ENCODE measurements around the gene SLC16A10.

SLC16A10 gene

GRCh38 chr6:111263837-111264236, 176.5 kb downstream of the SLC16A10 start:
- Mint-ChIP-seq H3K9me3 (peaks cover 2% of the 10 kb centered on the region), H3K4me1 (peaks cover 16% of the 10 kb centered on the region), H3K27ac (no peak overlapping the region), H3K4me3 (no peak overlapping the region), H3K36me3 (ENCODE audit: low read depth) (peaks cover 50% of the 10 kb centered on the region), H3K27me3 (ENCODE audit: low read depth) (peaks cover 3% of the 10 kb centered on the region)
- no peak for TF ChIP-seq CTCF (IDR thresholded peaks at IDR 0.05; ENCODE audit: unreplicated experiment in 3 of 3)

GRCh38 chr6:111265842-111266241, 178.5 kb downstream of the SLC16A10 start:
- Mint-ChIP-seq H3K4me3 (no peak overlapping the region), H3K4me1 (peaks cover 4% of the 10 kb centered on the region), H3K27me3 (ENCODE audit: low read depth) (no peaks in the 10 kb centered on the region), H3K36me3 (ENCODE audit: low read depth) (peaks cover 65% of the 10 kb centered on the region), H3K27ac (no peak overlapping the region), H3K9me3 (peaks cover 2% of the 10 kb centered on the region)
- no peak for TF ChIP-seq CTCF (IDR thresholded peaks at IDR 0.05; ENCODE audit: unreplicated experiment in 3 of 3)

- peaks cover 2% of the 10 kb centered on the region for H3K9me3 Mint-ChIP-seq
- TF ChIP-seq CTCF (IDR thresholded peaks at IDR 0.05; ENCODE audit: unreplicated experiment in 3 of 3), result no peak
- H3K27me3 Mint-ChIP-seq (ENCODE audit: low read depth), result no peaks in the 10 kb centered on the region
- no peaks in the 10 kb centered on the region for H3K4me1 Mint-ChIP-seq
- no peak overlapping the region for H3K4me3 Mint-ChIP-seq
- no peak overlapping the region for H3K27ac Mint-ChIP-seq
- peaks cover 65% of the 10 kb centered on the region for H3K36me3 Mint-ChIP-seq (ENCODE audit: low read depth)
Observed at GRCh38 chr6:111266276-111266675, 179.0 kb downstream of the SLC16A10 start.

GRCh38 chr6:111267764-111268333, 180.5 kb downstream of the SLC16A10 start:
- Mint-ChIP-seq H3K4me3 (no peak overlapping the region), H3K27ac (no peak overlapping the region), H3K9me3 (peaks cover 4% of the 10 kb centered on the region)

GRCh38 chr6:111269401-111269970, 182.2 kb downstream of the SLC16A10 start:
- peaks cover 18% of the 10 kb centered on the region for H3K9me3 Mint-ChIP-seq
- no peak for TF ChIP-seq CTCF (IDR thresholded peaks at IDR 0.05; ENCODE audit: unreplicated experiment in 3 of 3)
- no peaks in the 10 kb centered on the region for H3K27me3 Mint-ChIP-seq (ENCODE audit: low read depth)
- no peak overlapping the region for H3K4me3 Mint-ChIP-seq
- H3K4me1 Mint-ChIP-seq, result no peaks in the 10 kb centered on the region
- H3K27ac Mint-ChIP-seq, result no peak overlapping the region
- H3K36me3 Mint-ChIP-seq (ENCODE audit: low read depth), result peaks cover 77% of the 10 kb centered on the region

More at GRCh38 chr6:111267764-111268333, 180.5 kb downstream of the SLC16A10 start:
- Mint-ChIP-seq H3K4me1 (no peaks in the 10 kb centered on the region), H3K36me3 (ENCODE audit: low read depth) (peaks cover 70% of the 10 kb centered on the region), H3K27me3 (ENCODE audit: low read depth) (no peaks in the 10 kb centered on the region)
- no peak for TF ChIP-seq CTCF (IDR thresholded peaks at IDR 0.05; ENCODE audit: unreplicated experiment in 3 of 3)

GRCh38 chr6:111270121-111270520, 182.8 kb downstream of the SLC16A10 start:
- no peaks in the 10 kb centered on the region for H3K27me3 Mint-ChIP-seq (ENCODE audit: low read depth)
- TF ChIP-seq CTCF (IDR thresholded peaks at IDR 0.05; ENCODE audit: unreplicated experiment in 3 of 3), result no peak
- H3K9me3 Mint-ChIP-seq, result peaks cover 24% of the 10 kb centered on the region
- no peak overlapping the region for H3K27ac Mint-ChIP-seq
- H3K4me1 Mint-ChIP-seq, result no peaks in the 10 kb centered on the region
- no peak overlapping the region for H3K4me3 Mint-ChIP-seq
- H3K36me3 Mint-ChIP-seq (ENCODE audit: low read depth), result peaks cover 82% of the 10 kb centered on the region

All from nephron (organoid).